Tibial nerve (tissue), 4 donors: ENCODE results near the gene PMP22. TPM values are rescaled to one million over a fixed set of nuclear protein-coding genes. Genes with fewer than 3 reads are reported as not detected.

Experiments
- DNase-seq, 2 donors: peaks; one replicate each; pipeline ENCODE4 v3.0.0-alpha.2; 2019; ENCODE audit warnings: low spot score in 2 of 2
- H3K27ac ChIP-seq, 4 donors: fragments of 200-600 bp; sonication (generic) in 3 of 4; one replicate each; pipeline ENCODE4 v1.5.1; 2017 to 2019; ENCODE audit warnings: mild to moderate bottlenecking in 1 of 4
- H3K27me3 ChIP-seq, 2 donors: fragments of 200-600 bp; sonication (generic) in 1 of 2; one replicate each; pipeline versions ENCODE4 v1.5.1 to v1.6.0; 2017 to 2019
- H3K36me3 ChIP-seq, 3 donors: fragments of 200-600 bp; sonication (generic); one replicate each; pipeline ENCODE4 v1.5.1; 2018 to 2019
- H3K4me1 ChIP-seq, 4 donors: fragments of 200-600 bp; sonication (generic) in 3 of 4; one replicate each; pipeline ENCODE4 v1.5.1; 2017 to 2019
- H3K4me3 ChIP-seq, 4 donors: fragments of 200-600 bp; sonication (generic) in 3 of 4; one replicate each; pipeline ENCODE4 v1.5.1; 2017 to 2019; ENCODE audit warnings: mild to moderate bottlenecking in 1 of 4, moderate library complexity in 1 of 4
- H3K9me3 ChIP-seq, 4 donors: fragments of 200-600 bp; sonication (generic) in 3 of 4; one replicate each; pipeline ENCODE4 v1.5.1; 2017 to 2019
- CTCF ChIP-seq, 5 experiments: fragments of 200-600 bp in 3 of 5; fragments of 450-650 bp in 2 of 5; sonication (generic) in 3 of 5; IDR thresholded peaks; one replicate each; pipeline ENCODE4 v1.5.1; 2016 to 2019; ENCODE audit warnings: antibody characterized with exemption in 5 of 5, mild to moderate bottlenecking in 3 of 5, moderate library complexity in 2 of 5
- EP300 ChIP-seq, 2 donors: sonication (generic); formaldehyde crosslinking; IDR thresholded peaks; one replicate each; pipeline ENCODE4 v1.6.1; 2017; ENCODE audit warnings: antibody characterized with exemption in 2 of 2, mild to moderate bottlenecking in 1 of 2
- POLR2A ChIP-seq, 2 donors: fragments of 450-650 bp; IDR thresholded peaks; one replicate each; pipeline ENCODE4 v1.6.1; 2017; ENCODE audit warnings: antibody characterized with exemption in 2 of 2, mild to moderate bottlenecking in 2 of 2, moderate library complexity in 2 of 2
- WGBS, 2 donors: methylation state at CpG; one replicate each; pipeline ENCODE4 v1.1.5; 2018; 5-methylcytosine and 5-hydroxymethylcytosine counted together
- total RNA-seq, 4 donors: library from RNA; depleted of rRNA; stranded (reverse); fragments of >200 nt; gene quantifications; one replicate each; pipeline ENCODE4 v1.1.0, GENCODE V29; 2016

PMP22 gene
- 1,000 to 10,000 TPM in 3 of 4 donors, 100 to 1,000 TPM in 1; 784 to 3,019 (median 2,270) TPM for total RNA-seq

GRCh38 chr17:15265131-15265530 is at the start of gene PMP22:
TSS of gene PMP22 (minus strand) at chr17:15265326. CDS start at chr17:15260727, 4,599 bp downstream.
- Histone ChIP-seq H3K36me3 (peaks cover 0 to 3% (median 0%) of the 10 kb centered on the region in 3 donors), H3K27me3 (no peaks in the 10 kb centered on the region), H3K9me3 (no peaks in the 10 kb centered on the region), H3K4me1 (peaks cover 0 to 45% (median 12%) of the 10 kb centered on the region in 4 donors), H3K4me3 (peak within 1 kb of the TSS; percentile 65 to 76 (median 68)), H3K27ac (peak within 1 kb of the TSS; percentile 92 to 100 (median 97))
- WGBS, 2 donors: 24 to 33% methylated on average over 4 to 6 of the region's 6 CpGs
- peak in 1 of 2 donors; percentile 59 for TF ChIP-seq EP300 (IDR thresholded peaks at IDR 0.05)
- peak in 3 of 5 experiments; percentile 6 to 44 (median 43) for TF ChIP-seq CTCF (IDR thresholded peaks at IDR 0.05)
- TF ChIP-seq POLR2A (IDR thresholded peaks at IDR 0.05): peak in 1 of 2 donors; percentile 24
- peak in 1 of 2 donors; percentile 68 for DNase-seq

- Histone ChIP-seq H3K4me1 (peaks cover 0 to 1% (median 0%) of the 10 kb centered on the region in 4 donors), H3K27ac (no peak overlapping the region), H3K36me3 (no peaks in the 10 kb centered on the region), H3K9me3 (no peaks in the 10 kb centered on the region), H3K4me3 (no peak overlapping the region), H3K27me3 (no peaks in the 10 kb centered on the region)
- TF ChIP-seq EP300 (IDR thresholded peaks at IDR 0.05) (no peak), CTCF (IDR thresholded peaks at IDR 0.05) (no peak), POLR2A (IDR thresholded peaks at IDR 0.05) (no peak)
- WGBS, 2 donors: 90% methylated on average over 5 of the region's 5 CpGs
- no peak for DNase-seq
These were observed 46.9 kb upstream of the PMP22 start for GRCh38 chr17:15311996-15312395.

GRCh38 chr17:15309793-15310192 is 44.7 kb upstream of the PMP22 start:
- H3K9me3 ChIP-seq: no peaks in the 10 kb centered on the region
- DNase-seq: no peak
- no peak overlapping the region for H3K27ac ChIP-seq
- no peak overlapping the region for H3K4me3 ChIP-seq
- 58 to 70% methylated on average over 3 of the region's 3 CpGs for WGBS, 2 donors
- no peak for TF ChIP-seq POLR2A (IDR thresholded peaks at IDR 0.05)
- H3K36me3 ChIP-seq: no peaks in the 10 kb centered on the region
- no peaks in the 10 kb centered on the region for H3K27me3 ChIP-seq
- H3K4me1 ChIP-seq: peaks cover 0 to 16% (median 3%) of the 10 kb centered on the region in 4 donors

GRCh38 chr17:15309236-15309635 is 44.1 kb upstream of the PMP22 start:
- H3K4me3 ChIP-seq: no peak overlapping the region
- no peak overlapping the region for H3K27ac ChIP-seq
- H3K27me3 ChIP-seq: no peaks in the 10 kb centered on the region
- WGBS, 2 donors: 53 to 72% methylated on average over 3 of the region's 3 CpGs
- no peak for DNase-seq
- H3K4me1 ChIP-seq: peaks cover 0 to 16% (median 3%) of the 10 kb centered on the region in 4 donors
- TF ChIP-seq EP300 (IDR thresholded peaks at IDR 0.05) (no peak), POLR2A (IDR thresholded peaks at IDR 0.05) (no peak), CTCF (IDR thresholded peaks at IDR 0.05) (no peak)
- H3K9me3 ChIP-seq: no peaks in the 10 kb centered on the region
- H3K36me3 ChIP-seq: no peaks in the 10 kb centered on the region

GRCh38 chr17:15308758-15309157 is 43.6 kb upstream of the PMP22 start:
- no peaks in the 10 kb centered on the region for H3K9me3 ChIP-seq
- no peaks in the 10 kb centered on the region for H3K27me3 ChIP-seq
- peaks cover 0 to 16% (median 3%) of the 10 kb centered on the region in 4 donors for H3K4me1 ChIP-seq
- TF ChIP-seq CTCF (IDR thresholded peaks at IDR 0.05): no peak
- TF ChIP-seq EP300 (IDR thresholded peaks at IDR 0.05): no peak
- no peak for TF ChIP-seq POLR2A (IDR thresholded peaks at IDR 0.05)
- no peak for DNase-seq
- 84 to 86% methylated on average over 7 of the region's 7 CpGs for WGBS, 2 donors
- H3K4me3 ChIP-seq: no peak overlapping the region
- no peak overlapping the region for H3K27ac ChIP-seq
- H3K36me3 ChIP-seq: no peaks in the 10 kb centered on the region
